GM15510 (cell line): ENCODE measurements around the gene NANOS1.

ENCODE experiments used
- POLR2A ChIP-seq: IDR thresholded peaks from 3 replicates; pipeline ENCODE4 v1.6.1; 2011; ENCODE audit warnings: borderline replicate concordance; ENCODE audit not compliant: insufficient read length; ENCODE audit errors: extremely low read depth

NANOS1 gene

GRCh38 chr10:119070395-119071165 lies 41.1 kb downstream of the NANOS1 start:
- no peak for TF ChIP-seq POLR2A

- no peak for TF ChIP-seq POLR2A
Measured at GRCh38 chr10:119073584-119073983, 44.1 kb downstream of the NANOS1 start.

DNA sequence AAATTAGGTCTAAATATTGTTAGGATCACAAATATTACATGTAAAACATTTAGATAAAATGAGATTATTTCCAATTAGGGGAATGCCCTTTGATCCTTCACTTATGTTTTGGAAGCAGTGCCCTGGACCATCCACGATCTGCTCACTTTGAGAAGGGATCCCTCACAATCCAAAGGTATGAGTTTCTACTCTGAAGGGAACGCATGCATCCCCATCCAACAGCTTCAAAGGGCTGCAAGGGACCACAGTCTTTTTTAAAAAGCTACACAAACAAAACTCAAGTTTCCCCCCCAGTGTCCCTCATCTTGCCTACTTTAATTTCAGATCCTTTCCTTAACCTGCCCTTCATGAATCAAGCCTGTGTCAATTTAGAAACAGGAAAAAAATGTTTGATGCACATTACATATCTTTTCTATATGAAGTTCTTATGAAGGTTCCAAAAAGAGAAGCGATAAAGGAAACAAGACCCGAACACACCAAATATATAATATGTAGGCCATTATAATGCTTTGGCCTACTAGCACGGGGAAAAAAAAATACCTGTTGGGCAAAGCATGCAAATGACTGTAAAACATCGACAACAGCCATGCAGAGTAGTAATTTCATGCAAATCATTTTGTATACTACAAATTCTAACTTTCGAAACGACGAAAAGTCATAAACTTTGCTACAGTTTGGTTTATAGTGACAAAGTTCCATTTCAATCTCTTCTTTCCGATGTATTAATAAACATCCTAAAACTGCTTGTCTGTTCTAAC lies 49.1 kb downstream of the NANOS1 start:
- no peak for TF ChIP-seq POLR2A

GRCh38 chr10:119079599-119080520 lies 50.3 kb downstream of the NANOS1 start:
- TF ChIP-seq POLR2A, result peak; percentile 41

DNA sequence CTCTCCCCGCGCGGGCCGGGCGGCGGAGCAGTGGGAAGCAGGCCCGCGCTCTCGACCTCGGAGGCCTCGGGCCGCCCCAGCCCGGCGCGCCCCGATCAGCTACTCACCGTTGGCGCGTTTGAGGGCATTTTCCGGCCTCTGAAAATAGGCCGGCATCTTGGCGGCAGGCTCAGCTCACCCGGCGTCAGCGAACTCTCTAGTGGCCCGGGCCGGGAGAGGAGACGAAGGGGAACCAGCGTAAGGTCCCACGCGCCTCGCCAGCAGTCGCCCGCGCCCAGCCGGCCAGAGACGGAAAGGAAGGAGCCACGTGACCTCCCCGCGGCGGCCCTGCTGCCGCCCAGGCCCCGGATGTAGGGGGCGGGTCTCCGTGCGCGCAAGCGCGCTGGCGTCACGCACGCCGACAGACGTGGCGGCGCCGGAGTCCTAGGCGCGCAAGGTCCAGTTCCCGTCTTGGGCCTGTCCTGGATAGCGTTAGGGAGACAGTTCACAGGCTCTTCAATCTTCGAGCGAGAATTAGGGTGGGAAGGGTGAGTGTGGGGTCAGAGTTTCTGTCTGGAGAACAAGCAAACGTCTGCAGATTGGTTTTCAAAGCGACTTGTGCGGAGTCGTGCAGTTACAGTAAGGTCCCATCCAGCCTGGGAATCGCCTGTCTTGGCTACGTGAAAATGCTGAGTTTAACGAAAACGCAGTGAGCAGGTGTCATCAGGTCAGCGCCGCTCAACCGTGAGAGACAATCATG lies 51.2 kb downstream of the NANOS1 start, which contains the start of gene EIF3A:
EIF3A (minus strand) TSS at position 297 of the 739 bp plus-strand sequence; CDS start at position 156, 141 bp downstream.
- TF ChIP-seq POLR2A, result peak; percentile 98
